Activated CD8-positive, alpha-beta T cell treated with anti-CD3 and anti-CD28 coated beads for 36 hours (primary cell): ENCODE measurements around the gene SHANK1. TPM values are rescaled to one million over a fixed set of nuclear protein-coding genes. Genes with fewer than 3 reads are reported as not detected.

Experiments
- ATAC-seq: fragments of 200-7000 bp; cut with Tn5 transposase; one replicate; pipeline ENCODE4 v1.10.0; 2021; ENCODE audit warnings: mild to moderate bottlenecking, moderate library complexity
- CTCF ChIA-PET: fragments of 350-600 bp; sonication (Branson Sonifier 250); formaldehyde crosslinking; loops from one replicate; lab custom pipeline; 2021; ENCODE audit warnings: antibody characterized with exemption; lab: Charles Lee
- POLR2A ChIA-PET: fragments of 350-600 bp; sonication (Branson Sonifier 250); formaldehyde crosslinking; loops from one replicate; lab custom pipeline; 2021; ENCODE audit warnings: antibody characterized with exemption; lab: Charles Lee
- DNase-seq: peaks from one replicate; pipeline ENCODE4 v3.0.0-alpha.2; 2020
- H3K27ac Mint-ChIP-seq: one replicate; pipeline ENCODE4 v1.8.0; 2021; ENCODE audit warnings: mild to moderate bottlenecking, mixed read lengths
- H3K27me3 Mint-ChIP-seq: one replicate; pipeline ENCODE4 v1.8.0; 2021; ENCODE audit warnings: mixed read lengths
- H3K36me3 Mint-ChIP-seq: one replicate; pipeline ENCODE4 v1.8.0; 2021; ENCODE audit warnings: low read depth, mixed read lengths
- H3K4me1 Mint-ChIP-seq: one replicate; pipeline ENCODE4 v1.8.0; 2021; ENCODE audit warnings: low read depth, mixed read lengths
- H3K4me3 Mint-ChIP-seq: one replicate; pipeline ENCODE4 v1.8.0; 2021; ENCODE audit warnings: mild to moderate bottlenecking, moderate library complexity, mixed read lengths
- H3K9me3 Mint-ChIP-seq: one replicate; pipeline ENCODE4 v1.8.0; 2021; ENCODE audit warnings: mixed read lengths
- CTCF ChIP-seq: fragments of 200-600 bp; IDR thresholded peaks from one replicate; pipeline ENCODE4 v1.8.0; 2022; ENCODE audit warnings: antibody characterized with exemption, mild to moderate bottlenecking
- intact Hi-C: fragments of 100-400 bp; cut with micrococcal nuclease; formaldehyde crosslinking; loops from one replicate; pipeline ENCODE4 v1.10.0; 2022
- total RNA-seq, 2 experiments: library from RNA; stranded (reverse); gene quantifications; one replicate each; pipeline ENCODE4 v1.2.3, GENCODE V29; 2021

The SHANK1 gene
- total RNA-seq, 2 experiments from 2014 or later = 0.25 TPM; not detected in 1

- no peak overlapping the region for H3K27ac Mint-ChIP-seq
- no peaks in the 10 kb centered on the region for H3K36me3 Mint-ChIP-seq
- intact Hi-C loops = no loop called here
- CTCF ChIA-PET = interaction anchor here (0.8 to 2.8 kb wide), 3 partner anchors 10 to 175 kb away, joined by 3 to 15 read pairs (median 3); no protein-coding TSS in a partner anchor
- ATAC-seq (peak; percentile 40), DNase-seq (peak; percentile 45)
- POLR2A ChIA-PET = interaction anchor here (1.0 kb wide), 1 partner anchor 209 kb away, joined by 3 read pairs; no protein-coding TSS in a partner anchor
- no peaks in the 10 kb centered on the region for H3K9me3 Mint-ChIP-seq
- peaks cover 15% of the 10 kb centered on the region for H3K27me3 Mint-ChIP-seq
- TF ChIP-seq CTCF = no peak
- peaks cover 14% of the 10 kb centered on the region for H3K4me1 Mint-ChIP-seq
- H3K4me3 Mint-ChIP-seq = no peak overlapping the region
Measured at GRCh38 chr19:50712833-50713232, 6.8 kb downstream of the SHANK1 start.

- Mint-ChIP-seq H3K9me3 (no peaks in the 10 kb centered on the region), H3K4me1 (peaks cover 14% of the 10 kb centered on the region), H3K27me3 (peaks cover 9% of the 10 kb centered on the region), H3K27ac (no peak overlapping the region), H3K36me3 (no peaks in the 10 kb centered on the region), H3K4me3 (no peak overlapping the region)
- ATAC-seq (no peak), DNase-seq (no peak)
- intact Hi-C loops = no loop called here
- no peak for TF ChIP-seq CTCF
- POLR2A ChIA-PET = interaction anchor here (1.0 kb wide), 2 partner anchors 65 to 210 kb away, joined by 3 read pairs; no protein-coding TSS in a partner anchor
- CTCF ChIA-PET = interaction anchor here (0.9 kb wide), 1 partner anchor 12 kb away, joined by 4 read pairs; no protein-coding TSS in a partner anchor
Measured at GRCh38 chr19:50711805-50712204, 7.8 kb downstream of the SHANK1 start.

- DNase-seq (no peak), ATAC-seq (no peak)
- TF ChIP-seq CTCF = no peak
- Mint-ChIP-seq H3K4me3 (no peak overlapping the region), H3K27ac (no peak overlapping the region), H3K27me3 (peaks cover 8% of the 10 kb centered on the region), H3K36me3 (no peaks in the 10 kb centered on the region), H3K4me1 (peaks cover 14% of the 10 kb centered on the region), H3K9me3 (no peaks in the 10 kb centered on the region)
- ChIA-PET POLR2A (interaction anchor here (1.0 kb wide), 1 partner anchor 66 kb away, joined by 3 read pairs; no protein-coding TSS in a partner anchor), CTCF (interaction anchor here (1.0 kb wide), 1 partner anchor 14 kb away, joined by 3 read pairs; no protein-coding TSS in a partner anchor)
- intact Hi-C loops = no loop called here
Measured at GRCh38 chr19:50711196-50711595, 8.4 kb downstream of the SHANK1 start.

GRCh38 chr19:50710612-50711011 is 9.0 kb downstream of the SHANK1 start:
- ATAC-seq = no peak
- DNase-seq = no peak
- TF ChIP-seq CTCF = no peak
- Mint-ChIP-seq H3K4me3 (no peak overlapping the region), H3K9me3 (no peaks in the 10 kb centered on the region), H3K27ac (no peak overlapping the region), H3K4me1 (peaks cover 14% of the 10 kb centered on the region), H3K36me3 (no peaks in the 10 kb centered on the region), H3K27me3 (peaks cover 9% of the 10 kb centered on the region)
- intact Hi-C loops = no loop called here
- ChIA-PET CTCF (interaction anchor here (1.0 kb wide), 1 partner anchor 14 kb away, joined by 3 read pairs; no protein-coding TSS in a partner anchor), POLR2A (no interaction called here)

- intact Hi-C loops = no loop called here
- H3K4me3 Mint-ChIP-seq = no peak overlapping the region
- ChIA-PET CTCF (no interaction called here), POLR2A (no interaction called here)
- no peaks in the 10 kb centered on the region for H3K9me3 Mint-ChIP-seq
- H3K36me3 Mint-ChIP-seq = no peaks in the 10 kb centered on the region
- no peak for DNase-seq
- no peak for TF ChIP-seq CTCF
- H3K27me3 Mint-ChIP-seq = peaks cover 13% of the 10 kb centered on the region
- no peak overlapping the region for H3K27ac Mint-ChIP-seq
- no peak for ATAC-seq
- peaks cover 14% of the 10 kb centered on the region for H3K4me1 Mint-ChIP-seq
Measured at GRCh38 chr19:50710094-50710493, 9.5 kb downstream of the SHANK1 start.
